A673 (cell line): ENCODE measurements around the gene ERP44.

Experiments
- CTCF ChIP-seq: fragments of 300-800, 200-600 bp; sonication (generic); conservative IDR thresholded peaks from 2 replicates; pipeline ENCODE4 v1.5.1; 2017; ENCODE audit warnings: low read depth, mild to moderate bottlenecking, antibody characterized with exemption, low read length, moderate library complexity, mixed read lengths
- EZH2 ChIP-seq: fragments of 200-600 bp; sonication (generic); IDR thresholded peaks from 2 replicates; pipeline ENCODE4 v1.6.1; 2017; ENCODE audit warnings: borderline replicate concordance, low read depth, mild to moderate bottlenecking, mixed read lengths, antibody characterized with exemption, low read length; ENCODE audit not compliant: poor library complexity, severe bottlenecking

- TF ChIP-seq CTCF, result no peak
- TF ChIP-seq EZH2, result no peak
These were observed 99.0 kb downstream of the ERP44 start for GRCh38 chr9:99999797-100000196.
